Measurements from ENCODE around the gene SLC12A8. TPM values are rescaled to one million over a fixed set of nuclear protein-coding genes. Genes with fewer than 3 reads are reported as not detected.

The SLC12A8 gene
- total RNA-seq, 1 donor from 2014 or later, result 11.8 TPM

GRCh38 chr3:125104639-125105038 is 107.9 kb downstream of the SLC12A8 start:
- TF ChIP-seq, protein P1, sequence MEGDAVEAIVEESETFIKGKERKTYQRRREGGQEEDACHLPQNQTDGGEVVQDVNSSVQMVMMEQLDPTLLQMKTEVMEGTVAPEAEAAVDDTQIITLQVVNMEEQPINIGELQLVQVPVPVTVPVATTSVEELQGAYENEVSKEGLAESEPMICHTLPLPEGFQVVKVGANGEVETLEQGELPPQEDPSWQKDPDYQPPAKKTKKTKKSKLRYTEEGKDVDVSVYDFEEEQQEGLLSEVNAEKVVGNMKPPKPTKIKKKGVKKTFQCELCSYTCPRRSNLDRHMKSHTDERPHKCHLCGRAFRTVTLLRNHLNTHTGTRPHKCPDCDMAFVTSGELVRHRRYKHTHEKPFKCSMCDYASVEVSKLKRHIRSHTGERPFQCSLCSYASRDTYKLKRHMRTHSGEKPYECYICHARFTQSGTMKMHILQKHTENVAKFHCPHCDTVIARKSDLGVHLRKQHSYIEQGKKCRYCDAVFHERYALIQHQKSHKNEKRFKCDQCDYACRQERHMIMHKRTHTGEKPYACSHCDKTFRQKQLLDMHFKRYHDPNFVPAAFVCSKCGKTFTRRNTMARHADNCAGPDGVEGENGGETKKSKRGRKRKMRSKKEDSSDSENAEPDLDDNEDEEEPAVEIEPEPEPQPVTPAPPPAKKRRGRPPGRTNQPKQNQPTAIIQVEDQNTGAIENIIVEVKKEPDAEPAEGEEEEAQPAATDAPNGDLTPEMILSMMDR (IDR thresholded peaks at IDR 0.05), result no peak
- DNase-seq (no peak), ATAC-seq (no peak)
- intact Hi-C loops (cut with DNase I), result no loop called here
- Histone ChIP-seq H3K4me3 (no peak overlapping the region), H3K36me3 (no peaks in the 10 kb centered on the region), H3K4me1 (no peaks in the 10 kb centered on the region), H3K27ac (no peak overlapping the region), H3K27me3 (no peaks in the 10 kb centered on the region), H3K9me3 (no peaks in the 10 kb centered on the region)

- no peaks in the 10 kb centered on the region for H3K27me3 ChIP-seq
- no peaks in the 10 kb centered on the region for H3K9me3 ChIP-seq
- H3K4me3 ChIP-seq, result no peak overlapping the region
- no peaks in the 10 kb centered on the region for H3K36me3 ChIP-seq
- ATAC-seq (no peak), DNase-seq (no peak)
- intact Hi-C loops (cut with DNase I), result no loop called here
- H3K4me1 ChIP-seq, result no peaks in the 10 kb centered on the region
- TF ChIP-seq, protein P1 (IDR thresholded peaks at IDR 0.05), result no peak
- no peak overlapping the region for H3K27ac ChIP-seq
Measured at GRCh38 chr3:125103406-125103805, 109.1 kb downstream of the SLC12A8 start.

- ATAC-seq, result no peak
- Histone ChIP-seq H3K36me3 (no peaks in the 10 kb centered on the region), H3K4me1 (no peaks in the 10 kb centered on the region), H3K9me3 (no peaks in the 10 kb centered on the region), H3K4me3 (no peak overlapping the region), H3K27ac (no peak overlapping the region), H3K27me3 (no peaks in the 10 kb centered on the region)
- TF ChIP-seq, protein P1 (IDR thresholded peaks at IDR 0.05), result no peak
- DNase-seq, result no peak
- intact Hi-C loops (cut with DNase I), result no loop called here
Measured at GRCh38 chr3:125102470-125102869, 110.1 kb downstream of the SLC12A8 start.

DNA sequence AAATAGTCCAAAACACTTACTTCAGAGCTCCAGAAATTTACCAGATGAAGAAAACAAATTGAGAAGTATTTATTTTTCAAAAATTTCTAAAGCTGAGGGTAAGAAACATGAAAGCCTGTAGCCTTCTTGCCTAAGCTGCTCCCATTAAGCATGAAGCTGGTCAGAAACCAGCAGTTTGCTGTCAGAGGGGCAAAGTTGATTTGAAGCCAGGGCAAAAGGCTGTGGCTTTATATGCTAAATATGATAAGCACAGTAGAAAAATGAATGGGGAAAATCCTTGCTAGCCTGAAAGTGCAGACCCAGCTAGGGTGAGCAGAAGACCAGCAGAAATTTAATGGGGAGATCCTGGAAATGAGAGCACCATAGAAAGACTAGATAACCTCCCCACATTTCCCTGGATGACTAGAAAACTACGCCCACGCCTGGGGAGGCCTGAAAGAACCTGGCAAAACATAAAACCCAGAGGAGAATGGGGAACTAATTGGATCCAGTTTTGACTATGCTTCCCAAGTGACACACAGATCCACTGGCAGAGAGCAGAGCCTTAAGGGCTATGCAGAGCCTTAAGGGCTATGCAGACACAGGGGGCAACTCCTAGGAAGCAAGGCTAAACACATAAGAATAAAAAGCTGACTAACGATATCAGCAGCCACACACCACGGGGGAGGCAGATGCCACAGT is 113.8 kb downstream of the SLC12A8 start:
- Histone ChIP-seq H3K27ac (no peak overlapping the region), H3K4me1 (no peaks in the 10 kb centered on the region), H3K36me3 (no peaks in the 10 kb centered on the region), H3K27me3 (no peaks in the 10 kb centered on the region), H3K9me3 (no peaks in the 10 kb centered on the region), H3K4me3 (no peak overlapping the region)
- no peak for ATAC-seq
- intact Hi-C loops (cut with DNase I), result no loop called here
- no peak for DNase-seq
- TF ChIP-seq, protein P1 (IDR thresholded peaks at IDR 0.05), result no peak

DNA sequence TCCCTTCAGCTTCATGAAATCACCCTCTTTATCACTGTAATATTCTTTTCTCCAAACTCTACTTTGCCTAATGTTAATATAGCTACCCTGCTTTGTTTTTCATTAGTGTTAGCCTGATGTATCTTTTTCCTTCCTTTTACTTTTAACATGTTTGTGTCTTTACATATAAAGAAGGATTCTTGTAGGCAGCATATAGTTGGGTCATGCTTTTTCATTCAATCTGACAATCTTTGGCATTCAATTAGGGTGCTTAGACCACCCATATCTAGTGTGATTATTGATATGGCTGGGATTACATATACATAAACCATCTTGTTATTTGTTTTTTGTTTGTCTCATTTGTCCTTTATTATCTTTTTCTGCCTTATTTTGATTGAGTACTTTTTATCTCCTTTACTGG is 121.9 kb downstream of the SLC12A8 start:
- Histone ChIP-seq H3K27me3 (no peaks in the 10 kb centered on the region), H3K27ac (no peak overlapping the region), H3K4me3 (no peak overlapping the region), H3K9me3 (no peaks in the 10 kb centered on the region), H3K36me3 (no peaks in the 10 kb centered on the region), H3K4me1 (no peaks in the 10 kb centered on the region)
- no peak for DNase-seq
- ATAC-seq, result no peak
- intact Hi-C loops (cut with DNase I), result no loop called here
- TF ChIP-seq, protein P1 (IDR thresholded peaks at IDR 0.05), result no peak

All from upper lobe of right lung (tissue), 1 donor.